SH-SY5Y (cell line): ENCODE data around the gene CTBP2.

Experiments used
- GATA2 ChIP-seq: IDR thresholded peaks from 2 replicates; pipeline ENCODE4 v1.6.1; 2011; ENCODE audit warnings: mild to moderate bottlenecking, low read depth, low read length
- GATA3 ChIP-seq: IDR thresholded peaks from 2 replicates; pipeline ENCODE4 v1.6.1; 2011; ENCODE audit warnings: low read depth, mild to moderate bottlenecking, low read length, moderate library complexity

DNA sequence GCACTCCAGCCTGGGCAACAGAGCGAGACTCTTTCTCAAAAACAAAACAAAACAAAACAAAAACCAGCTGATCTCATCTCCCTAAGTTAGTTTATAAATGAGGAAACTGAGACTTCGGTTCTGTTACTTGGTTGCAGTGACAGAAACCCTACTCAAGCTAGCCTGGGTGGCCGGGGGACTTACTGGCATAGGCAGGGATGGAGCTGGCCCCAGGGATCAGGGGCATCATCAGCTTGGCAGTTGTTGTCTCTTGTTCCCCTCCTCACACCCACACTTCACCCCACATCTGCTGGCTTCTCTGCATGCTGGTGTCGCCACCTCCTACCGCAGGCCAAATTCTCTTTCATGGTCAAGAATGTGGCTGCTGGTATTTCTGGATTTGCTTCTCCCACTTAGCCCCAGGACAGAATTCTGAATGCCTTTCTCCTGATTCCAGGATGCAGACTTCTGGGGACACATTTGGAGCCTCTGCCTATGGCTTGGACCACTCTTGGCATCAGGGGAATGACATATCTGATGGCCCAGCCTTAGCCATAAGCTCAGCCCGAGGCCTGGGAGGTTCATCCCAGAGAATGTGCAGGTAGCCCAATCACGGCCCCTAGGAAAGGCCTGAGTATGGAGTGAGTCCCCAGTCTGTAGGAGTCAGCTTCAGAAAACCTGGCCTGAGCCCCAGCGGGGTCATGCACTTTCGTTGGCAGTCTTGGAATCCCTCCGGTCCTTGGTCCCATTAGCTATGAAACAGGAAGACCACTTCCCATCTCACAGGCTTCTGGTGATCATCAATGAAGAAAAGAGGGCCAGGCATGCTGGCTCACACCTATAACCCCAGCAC is 41.6 kb upstream of the CTBP2 start:
- TF ChIP-seq GATA3: no peak
- no peak for TF ChIP-seq GATA2
